GM18858 (cell line): Measurements from ENCODE around the gene KIF9.
"Not testable (repeated sequence)": the region's sequence is repeated elsewhere in the genome, so short reads cannot be mapped to it uniquely, and the experiment has no call there.

Source experiments
- ATAC-seq: cut with Tn5 transposase; IDR thresholded peaks from one replicate; pipeline ENCODE4 v1.9.1; 2021; ENCODE audit not compliant: unreplicated experiment

Gene KIF9, protein sequence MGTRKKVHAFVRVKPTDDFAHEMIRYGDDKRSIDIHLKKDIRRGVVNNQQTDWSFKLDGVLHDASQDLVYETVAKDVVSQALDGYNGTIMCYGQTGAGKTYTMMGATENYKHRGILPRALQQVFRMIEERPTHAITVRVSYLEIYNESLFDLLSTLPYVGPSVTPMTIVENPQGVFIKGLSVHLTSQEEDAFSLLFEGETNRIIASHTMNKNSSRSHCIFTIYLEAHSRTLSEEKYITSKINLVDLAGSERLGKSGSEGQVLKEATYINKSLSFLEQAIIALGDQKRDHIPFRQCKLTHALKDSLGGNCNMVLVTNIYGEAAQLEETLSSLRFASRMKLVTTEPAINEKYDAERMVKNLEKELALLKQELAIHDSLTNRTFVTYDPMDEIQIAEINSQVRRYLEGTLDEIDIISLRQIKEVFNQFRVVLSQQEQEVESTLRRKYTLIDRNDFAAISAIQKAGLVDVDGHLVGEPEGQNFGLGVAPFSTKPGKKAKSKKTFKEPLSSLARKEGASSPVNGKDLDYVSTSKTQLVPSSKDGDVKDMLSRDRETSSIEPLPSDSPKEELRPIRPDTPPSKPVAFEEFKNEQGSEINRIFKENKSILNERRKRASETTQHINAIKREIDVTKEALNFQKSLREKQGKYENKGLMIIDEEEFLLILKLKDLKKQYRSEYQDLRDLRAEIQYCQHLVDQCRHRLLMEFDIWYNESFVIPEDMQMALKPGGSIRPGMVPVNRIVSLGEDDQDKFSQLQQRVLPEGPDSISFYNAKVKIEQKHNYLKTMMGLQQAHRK

DNA sequence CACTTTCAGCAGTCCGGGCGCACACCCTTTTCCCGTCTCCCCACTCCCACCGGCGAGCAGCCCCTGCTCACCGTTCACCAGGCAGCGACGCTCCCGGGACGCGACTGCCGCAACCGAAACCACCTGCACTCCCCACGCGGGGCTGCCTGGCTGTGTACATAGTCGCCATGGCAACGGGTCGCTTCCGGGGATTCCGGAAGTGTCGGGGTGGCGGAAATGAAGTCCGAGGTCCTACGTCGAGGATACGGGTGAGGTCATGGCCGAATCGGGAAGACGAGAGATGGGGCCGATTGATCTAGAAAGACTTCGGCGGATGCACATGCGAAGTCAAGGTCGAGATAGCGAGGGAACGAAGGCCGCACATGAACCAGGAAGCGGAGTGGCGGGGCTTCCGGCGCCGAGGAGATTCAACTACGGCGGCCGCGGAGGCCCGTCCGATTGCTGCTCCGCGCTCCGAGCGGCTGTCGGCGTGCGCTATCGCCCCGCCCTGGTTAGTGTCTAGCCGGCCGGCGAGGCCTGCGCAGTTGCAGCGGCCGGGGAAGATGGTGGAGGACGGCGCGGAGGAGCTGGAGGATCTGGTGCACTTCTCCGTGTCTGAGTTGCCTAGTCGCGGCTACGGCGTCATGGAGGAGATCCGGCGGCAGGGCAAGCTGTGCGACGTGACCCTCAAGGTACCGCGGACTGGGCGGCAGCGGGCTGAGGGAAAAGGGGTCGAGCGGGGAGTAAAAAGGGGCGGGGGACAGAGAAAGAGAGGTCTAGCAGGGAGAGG lies at the start of gene KIF9, which contains the start of gene KLHL18:
Gene KIF9, minus strand, starts transcription at position 376 of the 769 bp plus-strand sequence. CDS start 5,425 bp downstream, outside the sequence.
Gene KLHL18, plus strand, starts transcription at position 521 of the 769 bp plus-strand sequence. Its CDS starts 22 bp downstream, at position 543.
- peak; percentile 70 for ATAC-seq

- ATAC-seq, result no peak
Observed at GRCh38 chr3:47324278-47324865, 41.8 kb upstream of the KIF9 start.

DNA sequence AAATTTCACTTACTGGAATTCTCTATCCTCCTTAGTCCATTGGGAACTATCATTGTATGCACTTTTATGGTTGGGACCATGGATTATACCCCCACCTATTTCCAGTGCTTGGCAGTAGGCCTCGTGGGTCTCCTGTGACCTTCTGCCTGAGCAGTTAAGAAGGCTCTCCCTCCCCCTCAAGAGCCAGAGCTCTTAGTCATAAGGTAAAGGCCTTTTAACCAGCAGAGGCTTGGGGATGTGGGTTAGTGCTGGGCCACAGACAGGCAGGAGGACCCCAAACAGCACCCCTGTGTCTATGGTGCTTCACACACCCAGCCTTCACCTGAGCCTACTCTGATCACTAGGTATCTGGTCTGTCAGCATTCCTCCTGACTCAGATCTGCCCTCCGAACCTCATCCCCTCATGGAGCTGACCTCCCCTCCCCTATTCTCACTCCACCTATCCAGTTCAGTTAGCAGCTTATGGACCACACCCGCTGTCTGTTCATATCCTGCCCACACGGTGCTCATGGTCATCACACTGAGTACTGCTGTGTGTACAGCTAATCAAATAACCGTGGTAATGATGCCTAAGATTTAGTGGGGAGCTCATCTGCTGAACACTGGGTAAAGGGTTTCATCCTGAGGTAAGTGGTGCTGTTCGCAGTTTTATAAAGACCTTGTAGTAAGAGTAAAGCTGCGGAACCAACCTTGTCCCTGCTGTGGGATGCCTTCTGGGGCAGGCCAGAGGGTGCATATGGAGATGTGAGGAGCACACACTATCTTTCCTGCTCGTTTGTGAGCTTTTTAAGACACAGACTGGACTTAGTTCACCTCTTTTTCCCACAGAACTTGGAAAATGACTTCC lies 41.1 kb upstream of the KIF9 start:
- no peak for ATAC-seq

DNA sequence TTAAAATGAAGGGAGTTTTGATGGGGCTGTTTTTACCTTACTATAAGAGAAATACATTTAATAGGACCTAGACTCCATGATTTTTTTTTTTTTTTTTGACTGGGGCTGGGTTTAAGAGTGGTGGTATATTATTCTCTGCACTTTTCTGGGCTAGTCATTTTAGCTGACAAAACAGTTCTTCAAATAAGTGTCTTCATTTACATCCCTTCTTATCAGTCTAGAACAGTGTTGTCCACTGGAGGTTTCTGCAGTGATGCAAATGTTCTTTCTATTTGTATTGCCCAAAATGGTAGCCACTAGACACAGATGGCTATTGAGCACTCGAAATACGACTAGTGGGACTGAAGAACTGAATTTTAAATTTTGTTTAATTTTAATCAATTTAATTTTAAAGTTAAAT lies 37.4 kb upstream of the KIF9 start:
- no peak for ATAC-seq

DNA sequence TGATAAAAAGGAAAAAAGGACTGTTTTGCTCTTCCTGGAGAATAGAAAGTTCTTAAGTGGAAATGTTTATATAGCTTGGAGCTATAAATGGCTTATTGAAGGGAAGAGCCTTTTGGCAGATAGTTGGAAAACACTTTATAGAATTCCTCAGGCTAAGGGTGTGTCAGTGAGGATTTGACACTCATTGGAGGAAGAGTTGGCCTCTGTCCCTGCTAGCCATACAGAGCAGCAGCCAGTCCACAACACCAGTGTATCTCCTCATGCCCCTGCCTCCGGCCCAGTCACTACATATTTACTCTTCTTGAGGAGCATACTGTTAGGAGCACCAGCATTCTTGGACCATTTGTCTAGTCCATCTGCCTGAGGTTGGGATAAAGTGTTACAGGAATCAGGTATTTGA lies 36.3 kb upstream of the KIF9 start:
- no peak for ATAC-seq

DNA sequence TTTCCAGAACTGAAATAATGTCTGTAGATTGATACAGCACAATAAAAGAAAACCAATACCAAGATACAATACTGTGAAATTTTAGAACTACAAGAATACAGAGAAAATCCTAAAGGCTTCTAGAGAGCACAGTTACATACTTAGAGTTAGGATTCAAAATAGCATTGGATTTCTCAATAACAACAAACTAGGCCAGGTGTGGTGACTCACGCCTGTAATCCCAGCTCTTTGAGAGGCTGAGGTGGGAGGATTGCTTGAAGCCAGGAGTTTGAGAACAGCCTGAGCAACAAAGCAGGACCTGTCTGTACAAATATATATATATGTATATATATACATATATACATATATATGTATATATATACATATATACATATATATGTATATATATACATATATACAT lies 33.6 kb upstream of the KIF9 start:
- not testable (repeated sequence) for ATAC-seq

GRCh38 chr3:47315069-47315647 lies 32.6 kb upstream of the KIF9 start:
- ATAC-seq, result no peak

DNA sequence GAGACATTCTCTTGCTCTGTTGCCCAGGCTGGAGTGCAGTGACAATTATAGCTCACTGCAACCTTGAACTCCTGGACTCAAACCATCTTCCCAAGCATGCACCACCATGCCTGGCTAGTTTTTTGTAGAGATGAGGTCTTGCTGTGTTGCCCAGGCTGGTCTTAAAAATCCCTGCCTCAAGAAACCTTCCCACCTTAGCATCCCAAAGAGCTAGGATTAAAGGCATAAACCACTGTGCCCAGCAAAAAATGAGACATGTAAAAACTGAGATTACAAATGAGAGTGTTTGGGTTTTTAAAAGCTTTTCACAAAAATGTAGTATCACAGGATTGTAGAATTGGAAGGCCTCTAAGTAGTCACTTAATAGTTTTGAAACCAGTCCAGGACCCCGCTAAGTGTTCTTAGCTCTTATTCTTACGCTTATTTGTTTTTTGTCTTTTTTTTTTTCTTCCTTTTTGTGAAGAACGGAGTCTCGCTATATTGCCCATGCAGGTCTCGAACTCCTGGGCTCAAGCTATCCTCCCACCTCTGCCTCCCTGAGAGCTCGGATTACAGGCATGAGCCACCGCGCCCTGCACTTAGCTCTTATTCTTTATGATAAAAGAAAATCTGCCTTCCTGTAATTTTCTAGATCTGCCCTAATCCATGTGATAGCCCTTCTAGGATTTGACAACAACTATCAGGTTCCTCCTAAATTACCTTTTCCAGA lies 31.6 kb upstream of the KIF9 start:
- no peak for ATAC-seq

- no peak for ATAC-seq
Observed at GRCh38 chr3:47313341-47314055, 30.9 kb upstream of the KIF9 start.

GRCh38 chr3:47310391-47310790 lies 27.8 kb upstream of the KIF9 start:
- ATAC-seq, result no peak

GRCh38 chr3:47309231-47309630 lies 26.6 kb upstream of the KIF9 start:
- ATAC-seq, result not testable (repeated sequence)

- no peak for ATAC-seq
Observed at GRCh38 chr3:47306022-47306421, 23.4 kb upstream of the KIF9 start.

DNA sequence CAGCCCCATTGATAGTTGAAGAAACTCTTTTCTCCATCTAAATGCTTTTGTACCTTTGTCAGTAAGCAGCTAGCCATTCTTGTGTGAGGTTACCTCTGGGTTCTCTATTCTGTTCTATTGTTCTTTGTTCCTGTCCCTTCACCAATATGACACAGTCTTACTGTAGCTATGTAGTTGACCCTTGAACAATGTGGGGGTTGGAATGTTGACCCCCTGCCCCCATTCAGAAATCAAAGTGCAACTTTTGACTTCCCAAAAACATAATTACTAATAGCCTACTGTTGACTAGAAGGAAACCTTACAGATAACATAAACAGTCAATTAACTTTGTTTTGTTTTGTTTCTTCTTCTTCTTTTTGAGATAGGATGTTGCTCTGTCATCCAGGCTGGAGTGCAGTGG lies 18.9 kb upstream of the KIF9 start:
- no peak for ATAC-seq

GRCh38 chr3:47299381-47300318 lies 17.1 kb upstream of the KIF9 start:
- no peak for ATAC-seq

DNA sequence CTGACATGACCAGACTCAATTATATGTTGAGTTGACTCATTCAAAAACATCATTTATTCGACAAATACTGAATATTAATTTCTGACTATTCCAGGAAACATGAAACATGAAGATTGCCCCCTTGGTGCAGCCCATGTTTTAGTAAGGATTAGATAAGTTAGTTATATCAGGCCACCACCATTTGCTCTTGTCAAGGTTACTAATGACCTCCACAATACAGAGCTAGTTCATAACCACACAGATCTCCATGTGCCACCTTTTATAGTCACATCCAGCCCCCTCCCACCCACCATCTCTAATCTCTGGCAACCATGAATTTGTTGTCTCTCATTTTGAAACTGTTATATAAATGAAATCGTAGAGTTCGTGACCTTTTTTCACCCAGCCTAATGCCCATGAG lies 15.8 kb upstream of the KIF9 start:
- ATAC-seq, result no peak

DNA sequence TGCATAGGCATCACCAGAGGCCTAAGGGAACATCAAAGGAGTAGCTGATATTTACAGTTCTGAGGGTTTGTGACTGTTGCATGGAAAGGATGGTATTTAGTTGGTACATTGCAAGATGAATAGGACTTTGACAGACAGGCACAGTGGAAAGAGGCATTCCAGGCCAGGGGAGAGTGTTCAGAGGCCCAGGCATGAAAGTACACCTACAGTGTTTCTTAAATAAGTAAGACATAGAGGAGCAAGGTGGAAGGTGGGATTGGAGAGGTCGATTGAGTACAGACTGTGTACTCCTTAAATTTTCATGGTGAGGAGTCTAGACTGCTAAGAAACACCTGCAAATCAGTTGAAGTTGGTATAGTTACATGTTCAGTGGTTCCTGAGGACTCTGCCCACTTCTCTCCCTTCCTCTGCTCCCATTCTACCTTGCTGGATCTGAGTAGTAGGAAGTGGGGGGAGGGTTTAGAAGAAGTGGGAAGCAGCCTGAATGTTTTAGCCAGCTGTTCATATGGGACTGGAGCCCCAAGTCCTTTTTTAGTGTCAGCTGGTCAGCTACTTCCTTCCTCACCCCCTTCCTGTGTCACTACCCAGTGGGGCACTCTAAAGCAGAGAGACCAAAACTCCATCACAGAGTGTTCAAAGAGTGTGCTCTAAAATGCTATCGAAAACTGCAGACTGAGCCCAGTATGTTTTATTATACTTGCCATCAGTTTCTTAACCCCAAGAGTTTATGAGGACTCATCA lies 14.1 kb upstream of the KIF9 start:
- ATAC-seq, result no peak

DNA sequence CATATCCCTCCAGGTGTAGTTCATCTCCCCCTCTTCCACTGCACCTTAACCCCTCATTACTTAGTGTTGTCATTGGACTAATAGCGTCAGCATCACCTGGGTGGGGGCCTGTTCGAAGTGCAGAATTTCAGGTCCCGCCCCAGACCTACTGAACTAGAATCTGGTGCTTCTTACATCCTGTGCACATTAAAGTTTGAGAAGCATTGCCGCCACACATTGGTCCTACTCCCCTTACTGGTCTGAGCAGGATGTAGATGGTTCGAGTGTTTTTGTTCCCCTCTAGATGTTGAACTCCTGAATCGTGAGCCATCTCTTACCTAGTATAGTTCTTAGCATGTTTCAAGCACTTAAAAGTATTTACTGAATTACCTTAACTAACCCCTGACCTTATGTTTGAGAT lies 13.4 kb upstream of the KIF9 start:
- ATAC-seq, result no peak
